ENCODE measurements around the gene C19orf38.

The C19orf38 gene

GRCh38 chr19:10815969-10816644 lies 32.1 kb upstream of the C19orf38 start:
- no peak for TF ChIP-seq CTCF (IDR thresholded peaks at IDR 0.05; ENCODE audit: borderline replicate concordance, control extremely low read depth, extremely low read depth, insufficient read depth, missing control alignments)
- no peak for DNase-seq (ENCODE audit: low spot score)
- in situ Hi-C loops (cut with MboI; ENCODE audit: low sequenced_read_pairs, unreplicated experiment): no loop called here

- DNase-seq (ENCODE audit: low spot score): no peak
- in situ Hi-C loops (cut with MboI; ENCODE audit: low sequenced_read_pairs, unreplicated experiment): no loop called here
- TF ChIP-seq CTCF (IDR thresholded peaks at IDR 0.05; ENCODE audit: borderline replicate concordance, control extremely low read depth, extremely low read depth, insufficient read depth, missing control alignments): no peak
Observed at GRCh38 chr19:10816691-10817090, 31.5 kb upstream of the C19orf38 start.

GRCh38 chr19:10817291-10818038 lies 30.8 kb upstream of the C19orf38 start:
- no peak for TF ChIP-seq CTCF (IDR thresholded peaks at IDR 0.05; ENCODE audit: borderline replicate concordance, control extremely low read depth, extremely low read depth, insufficient read depth, missing control alignments)
- in situ Hi-C loops (cut with MboI; ENCODE audit: low sequenced_read_pairs, unreplicated experiment): no loop called here
- no peak for DNase-seq (ENCODE audit: low spot score)

GRCh38 chr19:10818301-10819123 lies 29.7 kb upstream of the C19orf38 start:
- no peak for DNase-seq (ENCODE audit: low spot score)
- in situ Hi-C loops (cut with MboI; ENCODE audit: low sequenced_read_pairs, unreplicated experiment): no loop called here

DNA sequence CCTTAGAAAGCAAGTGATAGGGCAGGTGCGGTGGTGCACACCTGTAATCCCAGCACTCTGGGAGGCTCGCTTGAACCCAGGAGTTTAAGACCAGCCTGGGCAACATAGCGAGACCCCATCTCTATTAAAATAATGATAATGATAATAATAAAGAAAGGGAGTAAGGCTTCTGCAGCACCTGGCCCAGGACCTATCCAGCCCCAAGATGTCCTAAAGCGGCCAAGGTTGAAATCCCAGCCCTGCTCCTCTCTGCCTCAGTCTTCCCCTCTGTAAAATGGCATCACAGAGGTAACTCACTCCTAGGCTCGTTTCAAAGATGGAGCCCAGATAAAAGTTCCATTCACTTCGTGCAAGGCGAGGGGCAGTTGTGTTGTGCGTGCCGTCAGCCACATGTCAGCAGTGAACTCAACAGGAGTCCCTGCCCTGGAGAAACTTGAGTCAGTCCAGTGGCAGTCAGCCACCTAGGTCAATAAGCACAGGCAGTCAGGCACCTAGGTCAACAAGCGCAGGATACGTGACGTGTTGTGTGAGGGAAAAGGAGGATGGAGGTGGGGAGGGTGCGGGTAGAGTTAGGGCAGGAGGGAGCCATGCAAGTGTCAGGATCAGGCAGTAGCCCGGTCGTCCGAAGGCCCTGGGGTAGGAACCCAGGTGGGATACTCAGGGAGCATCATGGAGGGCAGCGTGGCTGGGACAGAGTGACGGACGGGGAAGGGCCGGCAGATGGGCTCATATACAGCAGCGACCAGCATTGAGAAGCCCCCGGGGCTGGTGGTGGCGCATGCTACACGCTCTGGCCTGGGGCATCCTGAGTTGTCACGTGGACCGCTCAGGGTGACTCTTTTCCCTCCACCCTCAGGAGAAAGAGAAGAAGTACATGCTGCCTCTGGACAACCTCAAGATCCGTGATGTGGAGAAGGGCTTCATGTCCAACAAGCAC lies 28.8 kb upstream of the C19orf38 start:
- in situ Hi-C loops (cut with MboI; ENCODE audit: low sequenced_read_pairs, unreplicated experiment): no loop called here
- no peak for TF ChIP-seq CTCF (IDR thresholded peaks at IDR 0.05; ENCODE audit: borderline replicate concordance, control extremely low read depth, extremely low read depth, insufficient read depth, missing control alignments)

More at GRCh38 chr19:10818301-10819123, 29.7 kb upstream of the C19orf38 start:
- no peak for TF ChIP-seq CTCF (IDR thresholded peaks at IDR 0.05; ENCODE audit: borderline replicate concordance, control extremely low read depth, extremely low read depth, insufficient read depth, missing control alignments)

More for the DNA sequence above, 28.8 kb upstream of the C19orf38 start:
- no peak for DNase-seq (ENCODE audit: low spot score)
